K562 (cell line): Measurements from ENCODE around the gene ACTR5. TPM values are rescaled to one million over a fixed set of nuclear protein-coding genes. Genes with fewer than 3 reads are reported as not detected.

Experiments
- ATAC-seq: fragments of 200-7000 bp; cut with Tn5 transposase; 3 replicates; pipeline ENCODE4 v1.9.1; 2020; ENCODE audit warnings: moderate library complexity
- BruUV-seq: library from RNA; stranded (reverse); fragments of 400-500 nt; replicated peaks from 2 replicates; lab custom pipeline; 2021; lab: Mats Ljungman, UMichigan
- CTCF ChIA-PET: fragments of 300-600 bp; formaldehyde crosslinking; extraction: SDS; loops from one replicate; lab custom pipeline; 2021; ENCODE audit warnings: low intra/inter-chr PET ratio; lab: Yijun Ruan, JAX
- POLR2A ChIA-PET: fragments of 300-600, 350-650 bp; sonication (Branson Sonifier 250); formaldehyde crosslinking; extraction: SDS; loops from one replicate; lab custom pipeline; 2021; ENCODE audit warnings: antibody characterized with exemption, inconsistent platforms; lab: Yijun Ruan, JAX
- DNase-seq, 4 experiments: peaks; one replicate each; pipeline versions ENCODE4 v3.0.0 to v3.0.0-alpha.2; 2011 to 2018; ENCODE audit warnings: low spot score in 3 of 4, mixed read lengths in 3 of 4; ENCODE audit errors: extremely low read depth in 1 of 4
- FAIRE-seq: peaks from 2 replicates; lab custom pipeline; 2011; peaks lifted over from hg19 to GRCh38; lab: Jason Lieb, UNC
- H2AFZ ChIP-seq: 2 replicates; pipeline ENCODE4 v1.6.0; 2011; ENCODE audit warnings: low read depth, low read length, control low read depth, inconsistent platforms
- H3K27ac ChIP-seq: fragments of 200-600 bp; 3 replicates; pipeline ENCODE4 v1.8.0; 2011; ENCODE audit warnings: low read depth, mild to moderate bottlenecking, control low read depth, inconsistent platforms, low read length, moderate library complexity, mixed read lengths; ENCODE audit errors: extremely low read depth
- H3K27me3 ChIP-seq, 2 experiments: fragments of 300-600 bp in 1 of 2; 2 replicates in 1 of 2; 3 replicates in 1 of 2; pipeline versions ENCODE4 v1.6.0 to v1.8.0; 2011; ENCODE audit warnings: inconsistent platforms in 2 of 2, low read length in 2 of 2, mild to moderate bottlenecking in 1 of 2, mixed read lengths in 1 of 2, moderate library complexity in 1 of 2; ENCODE audit not compliant: control insufficient read depth in 2 of 2, insufficient read depth in 2 of 2
- H3K36me3 ChIP-seq: fragments of 300-600 bp; 3 replicates; pipeline ENCODE4 v1.8.0; 2011; ENCODE audit warnings: mild to moderate bottlenecking, low read length, inconsistent platforms; ENCODE audit not compliant: control insufficient read depth, insufficient read depth
- H3K4me1 ChIP-seq, 2 experiments: fragments of 200-600 bp in 1 of 2; replicated peaks in 1 of 2; 2 replicates in 1 of 2; 3 replicates in 1 of 2; pipeline versions ENCODE4 v1.5.1 to v1.8.0; 2011; ENCODE audit warnings: inconsistent platforms in 2 of 2, low read length in 2 of 2, mild to moderate bottlenecking in 1 of 2, mixed read lengths in 1 of 2, moderate library complexity in 1 of 2; ENCODE audit not compliant: control insufficient read depth in 2 of 2, insufficient read depth in 2 of 2
- H3K4me2 ChIP-seq: 2 replicates; pipeline ENCODE4 v1.6.1; 2011; ENCODE audit warnings: low read length, control low read depth, inconsistent platforms, mixed read lengths; ENCODE audit not compliant: insufficient read depth
- H3K4me3 ChIP-seq: fragments of 200-600 bp; sonication (generic), shearing (Covaris generic); 2 replicates; pipeline ENCODE4 v1.5.1; 2016; ENCODE audit warnings: control low read depth, inconsistent platforms
- H3K79me2 ChIP-seq: fragments of 200-600 bp; 3 replicates; pipeline ENCODE4 v1.8.0; 2011; ENCODE audit warnings: low read length, inconsistent platforms; ENCODE audit not compliant: control insufficient read depth, insufficient read depth
- H3K9ac ChIP-seq, 2 experiments: 2 replicates each; pipeline versions ENCODE4 v1.6.0 to v1.6.1; 2011; ENCODE audit warnings: low read depth in 2 of 2, low read length in 2 of 2, control low read depth in 1 of 2, inconsistent platforms in 1 of 2, mild to moderate bottlenecking in 1 of 2, mixed read lengths in 1 of 2; ENCODE audit not compliant: insufficient read depth in 1 of 2
- H3K9me1 ChIP-seq: one replicate; pipeline ENCODE4 v1.6.0; 2011; ENCODE audit warnings: inconsistent platforms, mild to moderate bottlenecking, low read length, moderate library complexity; ENCODE audit not compliant: control insufficient read depth, insufficient read depth
- H3K9me3 ChIP-seq: replicated peaks from 2 replicates; pipeline ENCODE4 v1.5.1; 2011; ENCODE audit warnings: low read depth, low read length, inconsistent platforms; ENCODE audit not compliant: control insufficient read depth, insufficient read depth
- H4K20me1 ChIP-seq: replicated peaks from 2 replicates; pipeline ENCODE4 v1.6.1; 2011; ENCODE audit warnings: low read length, inconsistent platforms, mixed read lengths; ENCODE audit not compliant: control insufficient read depth, insufficient read depth
- CHD1 ChIP-seq: fragments of 200-600 bp; sonication (generic); IDR thresholded peaks from one replicate; pipeline ENCODE4 v1.6.1; 2012; ENCODE audit warnings: mild to moderate bottlenecking, moderate library complexity, low read length, inconsistent platforms
- MAX ChIP-seq: sonication (generic); formaldehyde crosslinking; IDR thresholded peaks from 2 replicates; pipeline ENCODE4 v1.9.0; 2022; ENCODE audit warnings: mild to moderate bottlenecking, missing genetic modification reagents
- TRIM24 ChIP-seq, 2 experiments: fragments of 450-650 bp; IDR thresholded peaks; 2 replicates each; pipeline ENCODE4 v1.6.1; 2016
- YY1 ChIP-seq, 3 experiments: IDR thresholded peaks; 2 replicates each; pipeline ENCODE4 v1.6.1; 2011; ENCODE audit warnings: low read length in 2 of 3, mild to moderate bottlenecking in 2 of 3, moderate library complexity in 2 of 3, borderline replicate concordance in 1 of 3, control low read depth in 1 of 3, low read depth in 1 of 3; ENCODE audit not compliant: insufficient read depth in 3 of 3, insufficient replicate concordance in 2 of 3, control insufficient read depth in 1 of 3, insufficient read length in 1 of 3; ENCODE audit errors: extremely low read depth in 1 of 3
- ZKSCAN3 ChIP-seq: fragments of 250-450 bp; sonication (Bioruptor Pico); IDR thresholded peaks from 2 replicates; pipeline ENCODE4 v1.4.0; 2020
- WGBS: fragments of 100-300 bp; shearing (Covaris generic); methylation state at CpG from one replicate; pipeline ENCODE4 v1.1.6; 2016; ENCODE audit warnings: low coverage, mixed read lengths; ENCODE audit not compliant: insufficient coverage; ENCODE audit errors: missing lambda C conversion rate; 5-methylcytosine and 5-hydroxymethylcytosine counted together
- in situ Hi-C: fragments of 300-500 bp; cut with MboI; formaldehyde crosslinking; loops from 4 replicates; pipeline ENCODE4 v1.15.0; 2018; ENCODE audit warnings: inconsistent platforms, mixed read lengths
- intact Hi-C: fragments of 100-400 bp; cut with micrococcal nuclease; formaldehyde crosslinking; loops from 2 replicates; pipeline ENCODE4 v1.14.2; 2022
- polyA plus RNA-seq, 8 experiments: library from polyadenylated mRNA; depleted of rRNA in 4 of 8; stranded (reverse) in 5 of 8; unstranded in 3 of 8; fragments of >200 nt; fragmentation: Nextera tagmentation in 2 of 8; fragmentation: Illumina TruSeq in 1 of 8; extraction: Ambion mirVana in 2 of 8; extraction: Trizol in 1 of 8; gene quantifications; 2 replicates each; pipeline versions ENCODE4 v1.2.1 to v1.2.3, GENCODE V29; 2011 to 2014; ENCODE audit warnings: inconsistent platforms in 1 of 8, missing spikeins in 1 of 8
- total RNA-seq, 7 experiments: library from RNA; depleted of rRNA in 6 of 7; stranded (reverse); fragments of >200 nt in 6 of 7; fragmentation: Illumina TruSeq in 2 of 7; extraction: Trizol in 2 of 7; gene quantifications; 2 replicates each; pipeline versions ENCODE4 v1.2.1 to v1.2.3, GENCODE V29; 2011 to 2021; ENCODE audit warnings: low replicate concordance in 1 of 7

Gene ACTR5
- total and polyA plus RNA-seq, 9 of the 15 experiments (the other 6 are each of a cell fraction or from before 2014, with no cell fraction given): 0.93 to 18.8 (median 12.9) TPM

DNA sequence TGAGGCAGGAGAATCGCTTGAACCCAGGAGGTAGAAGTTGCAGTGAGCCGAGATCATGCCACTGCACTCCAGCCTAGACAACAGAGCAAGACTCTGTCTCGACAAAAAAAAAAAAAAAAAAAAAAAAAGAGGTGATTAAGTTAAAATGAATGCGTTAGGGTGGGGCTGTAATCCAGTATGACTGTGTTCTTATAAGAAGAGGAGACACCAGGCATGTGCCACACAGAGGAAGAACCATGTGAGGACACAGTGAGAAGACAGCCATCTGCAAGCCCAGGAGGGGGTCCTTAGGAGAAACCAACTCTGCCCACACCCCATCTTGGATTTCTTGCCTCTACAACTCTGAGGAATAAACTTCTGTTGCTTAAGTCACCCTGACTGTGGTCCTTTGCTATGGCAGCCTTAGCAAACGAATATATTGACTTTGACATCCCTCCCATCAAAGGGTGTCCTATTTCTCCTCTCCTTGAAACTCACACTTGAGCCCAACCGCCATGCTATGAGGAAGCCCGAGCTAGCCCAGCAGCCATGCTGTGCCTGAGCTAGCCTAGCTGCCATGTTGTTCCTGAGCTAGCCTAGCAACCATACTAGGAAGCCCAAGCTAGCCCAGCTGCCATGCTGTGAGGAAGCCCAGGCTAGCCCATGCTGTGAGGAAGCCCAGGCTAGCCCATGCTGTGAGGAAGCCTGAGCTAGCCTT lies 41.4 kb downstream of the ACTR5 start:
- no peak overlapping the region for H3K4me3 ChIP-seq
- H3K79me2 ChIP-seq: no peaks in the 10 kb centered on the region
- no peak overlapping the region for H3K27ac ChIP-seq
- no peak overlapping the region for H2AFZ ChIP-seq
- FAIRE-seq (no peak), DNase-seq (no peak)
- H3K36me3 ChIP-seq: no peaks in the 10 kb centered on the region
- CTCF ChIA-PET: interaction anchor here (1.5 kb wide), 1 partner anchor 144 kb away, joined by 8 read pairs; no protein-coding TSS in a partner anchor
- no peaks in the 10 kb centered on the region for H3K9me1 ChIP-seq
- 25% methylated on average over 7 of the region's 7 CpGs for WGBS
- no peaks in the 10 kb centered on the region for H3K4me1 ChIP-seq
- no peaks in the 10 kb centered on the region for H3K9me3 ChIP-seq
- no peaks in the 10 kb centered on the region for H4K20me1 ChIP-seq
- in situ Hi-C loops: no loop called here
- H3K4me2 ChIP-seq: no peak overlapping the region
- TF ChIP-seq ZKSCAN3: peak; percentile 99
- peak in 1 of 3 experiments; percentile 76 for TF ChIP-seq YY1 (IDR thresholded peaks at IDR 0.05; ENCODE audit: borderline replicate concordance in 1 of 3, control insufficient read depth in 1 of 3, extremely low read depth in 1 of 3, insufficient read depth in 3 of 3, insufficient read length in 1 of 3, insufficient replicate concordance in 2 of 3, low read depth in 1 of 3, low read length in 2 of 3)
- no peak for TF ChIP-seq CHD1
- 0 out of 2 replicates have a peak, but pooled peaks have one; percentile 11 for TF ChIP-seq MAX (CRISPR knock-in tag)
- peak in 1 of 2 experiments; percentile 56; a peak in 1 of 4 replicates for TF ChIP-seq TRIM24 (IDR thresholded peaks at IDR 0.05)
- TF ChIP-seq, all 486 proteins: peak for 4
- no peaks in the 10 kb centered on the region for H3K27me3 ChIP-seq
- POLR2A ChIA-PET: interaction anchor here (0.5 to 0.6 kb wide), 2 partner anchors 66 to 260 kb away, joined by 3 read pairs; no protein-coding TSS in a partner anchor
- intact Hi-C loops: loop anchor here (1.0 to 5.0 kb wide), 2 partner anchors 103 to 143 kb away; no protein-coding TSS in a partner anchor
- no peak overlapping the region for H3K9ac ChIP-seq
- peak; percentile 30 for ATAC-seq
- no TSS peak for BruUV-seq
